Epidermal melanocyte (primary cell): ENCODE results near the gene LHX4.

ENCODE experiments used
- DNase-seq: peaks from one replicate; pipeline ENCODE4 v3.0.0; 2011; ENCODE audit warnings: low spot score; ENCODE audit not compliant: insufficient read length

Gene LHX4

DNA sequence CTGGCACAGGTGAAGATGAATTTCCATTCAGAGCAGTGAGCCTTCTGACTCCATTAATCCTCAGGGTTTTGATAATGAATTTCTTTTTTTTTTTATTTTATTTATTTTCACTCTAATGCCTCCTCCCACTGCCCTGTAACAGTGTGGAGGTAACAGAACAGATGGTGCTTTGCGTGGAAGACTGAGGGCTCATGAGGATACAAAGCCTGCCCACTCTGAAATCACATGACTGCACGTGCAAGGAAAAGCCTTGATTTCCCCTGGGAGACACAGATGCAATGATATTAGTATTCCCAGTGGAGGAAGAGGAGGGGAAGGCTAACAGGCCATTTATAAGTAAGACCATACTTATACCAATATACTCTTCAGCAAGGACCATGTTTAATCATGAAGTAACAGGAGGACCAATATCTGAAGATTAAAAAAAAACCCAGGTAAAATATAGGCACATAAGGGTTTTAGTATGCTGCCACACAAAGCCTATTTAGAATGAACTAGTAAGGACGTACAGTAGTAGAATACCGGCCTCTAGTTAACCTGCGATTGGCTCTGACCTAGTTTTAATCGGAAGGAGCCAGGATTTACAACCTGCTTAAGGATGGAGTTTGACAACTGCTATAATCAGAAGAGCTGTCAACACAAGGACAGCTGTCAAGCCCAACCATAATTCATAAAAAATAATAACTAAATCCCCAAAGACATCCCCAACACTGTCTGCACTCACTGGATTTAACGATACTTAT, 69.6 kb downstream of the LHX4 start:
- no peak for DNase-seq

DNA sequence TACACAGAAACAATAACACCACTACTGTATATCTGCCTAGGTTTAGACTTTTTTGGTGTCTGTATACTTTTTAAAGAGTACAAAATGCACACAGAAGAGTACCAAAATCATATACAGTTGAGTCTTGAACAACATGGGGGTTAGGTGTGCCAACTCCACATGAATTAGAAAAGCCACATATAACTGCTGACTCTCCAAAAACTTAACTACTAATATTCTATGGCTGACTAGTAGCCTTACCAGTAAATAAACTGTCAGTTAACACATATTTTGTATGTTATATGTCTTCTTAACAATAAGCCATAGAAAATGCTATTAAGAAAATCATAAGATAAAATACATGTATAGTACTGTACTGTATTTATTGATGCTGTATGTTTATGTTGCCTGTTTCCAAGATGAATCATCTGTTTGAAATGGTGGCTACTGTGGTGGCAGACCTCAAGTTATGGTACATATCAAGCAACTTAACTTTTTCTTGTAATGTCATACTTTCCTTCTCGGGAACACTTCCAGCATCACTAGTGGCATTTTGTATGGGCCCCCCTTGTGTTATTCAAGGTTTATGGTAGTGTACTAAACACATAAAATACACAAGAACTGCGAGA, 71.2 kb downstream of the LHX4 start:
- no peak for DNase-seq

DNA sequence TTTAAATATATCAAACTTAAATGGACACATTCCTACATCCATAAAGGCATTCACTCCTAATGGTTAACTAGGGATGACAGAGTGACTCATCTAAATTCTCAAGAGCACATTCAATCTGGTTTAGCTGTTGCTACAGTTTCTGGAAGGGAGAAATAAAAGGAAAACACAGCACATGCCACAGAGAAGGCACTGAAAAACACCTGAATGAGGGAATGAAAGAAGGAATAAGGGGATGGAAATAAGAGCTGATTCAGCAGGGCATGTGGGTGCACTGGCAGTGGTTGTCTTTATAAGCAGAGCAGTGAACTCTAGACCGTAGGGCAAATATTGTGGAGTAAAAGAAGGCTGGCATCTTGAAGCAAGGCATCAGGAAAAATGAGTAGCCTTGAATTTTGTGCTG, 79.3 kb downstream of the LHX4 start:
- no peak for DNase-seq

DNA sequence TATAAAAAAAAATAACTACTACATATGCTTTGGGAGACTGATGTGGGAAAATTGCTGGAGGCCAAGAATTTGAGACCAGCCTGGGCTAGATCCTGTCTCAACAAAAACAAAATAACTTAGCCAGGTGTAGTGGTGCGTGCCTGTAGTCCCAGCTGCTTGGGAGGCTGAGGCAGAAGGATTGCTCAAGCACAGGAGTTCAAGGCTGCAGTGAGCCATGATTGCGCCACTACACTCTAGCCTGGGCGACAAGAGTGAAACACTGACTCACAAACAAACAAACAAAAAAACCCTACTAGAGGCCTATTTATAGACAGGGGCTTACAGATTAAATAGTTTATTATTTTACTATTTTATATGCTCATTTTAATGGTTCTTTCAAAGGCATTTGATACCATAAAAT, 80.0 kb downstream of the LHX4 start:
- no peak for DNase-seq

DNA sequence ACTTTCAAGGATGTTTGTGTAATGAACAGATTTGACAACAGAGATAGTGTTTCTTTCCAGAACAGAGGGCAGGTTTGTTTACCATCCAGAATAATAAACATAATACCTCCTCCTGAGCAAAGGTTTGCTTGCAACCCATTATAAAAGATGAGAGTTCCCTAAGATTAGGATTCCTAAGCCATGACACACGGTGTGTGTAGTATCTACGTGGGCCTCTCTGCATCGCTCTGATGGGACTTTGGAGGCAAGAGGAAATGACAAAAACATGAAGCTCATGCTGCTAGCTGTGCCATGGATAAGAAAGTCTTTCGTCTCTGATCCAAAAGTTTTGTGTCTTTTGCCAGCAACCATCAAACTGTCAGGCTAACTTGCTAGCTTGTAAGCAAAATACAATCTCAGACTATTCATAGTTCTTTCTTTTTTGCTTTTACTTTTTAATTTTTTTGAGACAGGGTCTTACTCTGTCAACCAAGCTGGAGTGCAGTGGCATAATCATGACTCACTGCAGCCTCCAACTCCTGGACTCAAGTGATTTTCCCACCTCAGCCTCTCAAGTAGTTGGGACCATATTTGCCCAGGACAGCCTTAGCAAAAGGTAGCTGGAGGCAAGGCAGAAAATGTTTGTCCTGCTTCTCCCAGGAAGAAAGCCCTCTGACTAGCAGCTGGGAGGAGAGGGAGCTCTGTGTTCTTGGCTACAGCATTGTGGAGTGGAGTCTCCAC, 81.1 kb downstream of the LHX4 start:
- DNase-seq = no peak

DNA sequence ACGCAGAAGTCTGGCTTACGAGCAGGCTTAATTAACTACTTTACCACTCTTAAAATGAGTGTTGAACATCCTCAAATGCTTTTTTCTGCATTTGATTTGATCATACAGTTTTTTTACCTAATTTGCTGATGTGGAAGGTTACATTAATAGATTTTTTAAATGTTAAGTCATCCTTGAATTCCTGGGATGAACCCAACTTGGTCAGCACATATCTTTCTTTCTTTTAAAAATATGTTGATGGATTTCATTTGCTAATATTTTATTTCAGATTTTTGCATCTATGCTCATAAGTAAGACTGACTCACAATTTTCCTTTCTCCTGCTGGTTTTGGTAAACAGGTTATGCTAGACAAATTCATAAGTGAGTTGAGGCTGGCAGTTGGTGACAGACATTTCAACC, 82.9 kb downstream of the LHX4 start:
- DNase-seq = no peak

DNA sequence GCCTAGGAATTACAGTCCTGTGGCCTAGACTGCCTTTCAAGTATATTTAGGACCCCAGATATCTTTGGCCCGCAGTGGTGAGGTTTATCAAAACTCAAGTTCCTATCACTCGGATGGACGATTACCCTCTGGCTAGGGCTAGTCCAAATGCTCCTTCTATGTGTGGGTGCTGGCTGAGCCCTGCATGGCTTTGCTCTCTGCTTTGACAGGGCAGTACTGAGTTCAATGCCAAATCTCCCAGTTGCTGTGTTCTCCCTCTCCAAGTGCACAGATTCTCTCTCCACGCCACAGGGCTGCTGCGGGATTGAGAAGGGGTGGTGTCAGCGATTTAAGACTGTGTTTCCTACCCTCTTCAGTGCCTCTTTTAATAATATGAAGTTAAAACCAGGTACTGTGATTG, 97.0 kb downstream of the LHX4 start:
- DNase-seq = no peak
